HG03571 (cell line): ENCODE data around the gene RAET1G.
"Not testable (repeated sequence)": the region's sequence is repeated elsewhere in the genome, so short reads cannot be mapped to it uniquely, and the experiment has no call there.

ENCODE experiments used
- ATAC-seq: cut with Tn5 transposase; IDR thresholded peaks from one replicate; pipeline ENCODE4 v1.9.1; 2021; ENCODE audit not compliant: unreplicated experiment

RAET1G gene

GRCh38 chr6:149897855-149898744 is 24.8 kb downstream of the RAET1G start, which contains the start of gene RAET1E:
TSS of gene RAET1E (minus strand) at chr6:149898113. CDS start at chr6:149890901, 7,212 bp downstream.
- ATAC-seq = no peak

GRCh38 chr6:149897015-149897697 is 25.8 kb downstream of the RAET1G start:
- ATAC-seq = no peak

- no peak for ATAC-seq
Observed at GRCh38 chr6:149896491-149896890, 26.4 kb downstream of the RAET1G start.

- no peak for ATAC-seq
Observed at GRCh38 chr6:149895833-149896271, 27.1 kb downstream of the RAET1G start.

- no peak for ATAC-seq
Observed at GRCh38 chr6:149895048-149895590, 27.8 kb downstream of the RAET1G start.

GRCh38 chr6:149891864-149892263 is 31.1 kb downstream of the RAET1G start:
- ATAC-seq = not testable (repeated sequence)

GRCh38 chr6:149891259-149891658 is 31.7 kb downstream of the RAET1G start:
- no peak for ATAC-seq

- no peak for ATAC-seq
Observed at GRCh38 chr6:149890629-149891045, 32.3 kb downstream of the RAET1G start.

- no peak for ATAC-seq
Observed at GRCh38 chr6:149889326-149889725, 33.6 kb downstream of the RAET1G start.

GRCh38 chr6:149888659-149889058 is 34.3 kb downstream of the RAET1G start:
- ATAC-seq = no peak

GRCh38 chr6:149888093-149888492 is 34.8 kb downstream of the RAET1G start:
- ATAC-seq = no peak

- no peak for ATAC-seq
Observed at GRCh38 chr6:149887343-149887742, 35.6 kb downstream of the RAET1G start.

- no peak for ATAC-seq
Observed at GRCh38 chr6:149885888-149886287, 37.0 kb downstream of the RAET1G start.

GRCh38 chr6:149884617-149885016 is 38.3 kb downstream of the RAET1G start:
- ATAC-seq = no peak

GRCh38 chr6:149884215-149884614 is 38.7 kb downstream of the RAET1G start:
- ATAC-seq = no peak

- ATAC-seq = no peak
Observed at GRCh38 chr6:149881860-149882259, 41.1 kb downstream of the RAET1G start.

GRCh38 chr6:149881066-149881766 is 41.7 kb downstream of the RAET1G start:
- ATAC-seq = no peak

GRCh38 chr6:149877659-149878058 is 45.3 kb downstream of the RAET1G start:
- no peak for ATAC-seq

GRCh38 chr6:149876241-149876933 is 46.5 kb downstream of the RAET1G start:
- ATAC-seq = no peak

GRCh38 chr6:149872233-149872632 is 50.7 kb downstream of the RAET1G start:
- ATAC-seq = no peak
